Measurements from ENCODE around the gene MED13L.

The MED13L gene

GRCh38 chr12:116194935-116195431 is 82.5 kb downstream of the MED13L start:
- DNase-seq: no peak
- intact Hi-C loops (cut with DNase I): no loop called here

- DNase-seq: no peak
- intact Hi-C loops (cut with DNase I): no loop called here
These were observed 87.8 kb downstream of the MED13L start for GRCh38 chr12:116189692-116190091.

DNA sequence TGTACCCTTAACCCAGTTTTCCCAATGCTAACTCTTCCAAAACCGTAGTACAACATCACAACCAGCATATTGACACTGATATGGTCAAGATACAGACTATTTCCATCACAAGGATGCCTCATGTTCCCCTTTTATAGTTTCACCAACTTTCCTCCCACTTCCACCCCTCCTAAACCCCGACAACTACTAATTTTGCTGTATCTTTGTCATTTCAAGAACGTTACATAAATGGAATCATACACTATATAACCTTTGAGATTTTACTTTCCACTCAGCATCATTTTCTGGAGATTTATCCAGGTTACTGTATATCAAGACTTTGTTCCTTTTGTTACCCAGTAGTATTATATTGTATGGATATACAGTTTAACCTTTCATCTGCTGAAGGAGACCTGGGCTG is 88.9 kb downstream of the MED13L start:
- intact Hi-C loops (cut with DNase I): no loop called here
- DNase-seq: no peak

- intact Hi-C loops (cut with DNase I): no loop called here
- DNase-seq: no peak
These were observed 90.4 kb downstream of the MED13L start for GRCh38 chr12:116187151-116187511.

GRCh38 chr12:116186482-116187150 is 90.9 kb downstream of the MED13L start:
- intact Hi-C loops (cut with DNase I): no loop called here
- DNase-seq: no peak

DNA sequence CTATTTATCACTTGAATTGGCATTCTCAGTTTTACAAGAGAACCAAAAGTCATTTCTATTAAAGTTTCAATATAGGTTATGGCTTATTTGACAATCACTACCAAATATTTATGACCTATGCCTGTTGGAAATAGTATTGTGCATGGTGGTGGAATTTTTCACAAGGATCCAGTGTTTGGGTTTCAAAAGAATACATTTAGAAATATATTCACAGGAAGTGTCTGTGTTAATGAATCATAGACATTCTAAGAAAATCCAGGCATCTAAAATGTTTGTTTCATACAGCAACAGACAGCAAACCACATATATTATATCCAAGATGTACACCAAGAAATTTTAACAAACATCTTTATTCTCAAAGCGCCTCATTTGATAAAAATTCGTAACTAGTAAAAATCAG is 92.7 kb downstream of the MED13L start:
- no peak for DNase-seq
- intact Hi-C loops (cut with DNase I): no loop called here

GRCh38 chr12:116183741-116184141 is 93.8 kb downstream of the MED13L start:
- no peak for DNase-seq
- intact Hi-C loops (cut with DNase I): no loop called here

DNA sequence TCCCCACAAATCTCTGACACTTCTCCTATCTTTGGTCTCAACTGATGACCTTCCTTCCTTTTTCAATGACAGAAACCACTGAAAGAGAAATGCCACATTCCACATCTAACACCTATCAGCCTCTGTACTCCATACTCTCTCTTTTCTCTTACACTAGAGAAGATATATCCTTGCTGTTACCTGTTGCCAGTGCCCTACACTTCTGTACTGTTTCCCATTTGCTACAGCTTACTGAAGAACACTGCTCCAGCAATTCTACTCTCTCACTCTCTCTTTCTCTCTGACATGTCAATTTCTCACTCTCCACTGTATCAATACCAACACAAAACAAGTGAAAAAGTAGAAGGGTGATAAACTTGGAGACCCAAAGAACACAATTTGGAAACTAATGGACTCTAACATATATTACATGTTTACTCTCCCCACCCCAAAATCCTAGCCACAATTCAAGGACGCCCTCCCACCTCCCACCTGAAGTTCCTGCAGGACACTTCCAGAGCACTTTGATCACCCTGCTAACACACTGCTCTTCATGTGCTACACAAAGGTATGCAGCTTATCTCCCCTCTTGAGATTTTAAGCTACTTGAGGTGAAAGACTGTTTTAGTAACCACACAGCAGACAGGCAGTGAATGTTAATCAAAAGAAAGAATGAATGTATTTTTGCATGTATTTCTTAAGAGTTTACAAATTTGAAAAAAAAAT is 95.0 kb downstream of the MED13L start:
- intact Hi-C loops (cut with DNase I): no loop called here
- DNase-seq: no peak

DNA sequence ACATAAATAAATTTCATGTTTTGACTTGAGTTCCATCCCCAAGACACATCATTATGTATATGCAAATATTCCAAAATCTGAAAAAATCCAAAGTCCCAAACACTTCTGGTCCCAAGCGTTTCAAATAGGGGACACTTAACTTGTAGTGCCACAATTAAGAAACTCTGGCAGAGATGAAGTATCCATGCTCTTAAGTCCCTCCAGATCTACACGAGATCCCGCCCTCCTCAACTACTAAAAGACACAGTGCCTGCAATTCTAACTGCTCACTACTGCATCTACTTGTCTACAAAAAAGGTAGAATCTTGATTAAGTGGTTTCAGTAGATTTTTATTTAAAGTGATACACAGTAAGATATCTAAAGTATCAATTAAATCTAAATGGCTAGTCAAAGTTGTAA is 97.0 kb downstream of the MED13L start:
- DNase-seq: no peak
- intact Hi-C loops (cut with DNase I): no loop called here

GRCh38 chr12:116179384-116179783 is 98.1 kb downstream of the MED13L start:
- DNase-seq: no peak
- intact Hi-C loops (cut with DNase I): no loop called here

GRCh38 chr12:116177017-116177416 is 100.5 kb downstream of the MED13L start:
- no peak for DNase-seq
- intact Hi-C loops (cut with DNase I): no loop called here

DNA sequence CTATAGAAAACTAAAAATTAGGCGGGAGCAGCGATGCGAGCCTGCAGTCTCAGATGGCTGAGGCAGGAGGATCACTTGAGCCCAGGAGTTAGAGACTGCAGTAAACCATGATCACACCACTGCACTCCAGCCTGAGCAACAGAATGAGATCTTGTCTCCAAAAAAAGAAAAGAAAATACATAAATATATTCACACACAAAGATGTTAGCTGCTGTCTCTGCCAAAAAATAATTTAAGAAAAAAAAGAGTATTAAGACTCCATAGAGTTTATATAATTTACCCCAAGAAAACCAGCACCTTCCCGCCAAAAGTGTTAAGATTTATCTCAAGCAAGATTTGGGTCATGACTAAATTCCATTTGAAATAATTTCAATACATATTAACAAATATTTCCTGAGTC is 102.6 kb downstream of the MED13L start:
- intact Hi-C loops (cut with DNase I): no loop called here
- no peak for DNase-seq

- DNase-seq: no peak
- intact Hi-C loops (cut with DNase I): no loop called here
These were observed 103.5 kb downstream of the MED13L start for GRCh38 chr12:116174006-116174405.

- no peak for DNase-seq
- intact Hi-C loops (cut with DNase I): no loop called here
These were observed 105.2 kb downstream of the MED13L start for GRCh38 chr12:116172224-116172849.

- intact Hi-C loops (cut with DNase I): no loop called here
- no peak for DNase-seq
These were observed 105.9 kb downstream of the MED13L start for GRCh38 chr12:116171549-116171948.

- no peak for DNase-seq
- intact Hi-C loops (cut with DNase I): no loop called here
These were observed 108.4 kb downstream of the MED13L start for GRCh38 chr12:116169071-116169470.

DNA sequence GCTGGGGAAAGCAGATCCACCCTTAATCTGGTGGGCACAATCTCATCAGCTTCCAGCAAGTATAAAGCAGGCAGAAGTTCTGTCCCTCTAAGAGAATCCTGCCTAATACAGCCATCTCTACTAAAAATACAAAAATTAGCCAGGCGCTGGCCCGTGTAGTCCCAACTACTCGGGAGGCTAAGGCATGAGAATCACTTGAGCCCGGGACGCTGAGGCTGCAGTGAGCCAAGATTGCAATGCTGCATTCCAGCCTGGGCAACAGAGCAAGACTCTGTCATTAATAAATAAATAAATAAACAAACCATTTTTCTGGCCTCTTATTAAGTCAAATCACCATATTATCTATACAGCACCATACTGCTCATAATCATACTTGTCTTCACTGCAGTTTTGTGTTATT is 111.2 kb downstream of the MED13L start:
- no peak for DNase-seq
- intact Hi-C loops (cut with DNase I): no loop called here

GRCh38 chr12:116165036-116165425 is 112.5 kb downstream of the MED13L start:
- intact Hi-C loops (cut with DNase I): no loop called here
- DNase-seq: no peak

DNA sequence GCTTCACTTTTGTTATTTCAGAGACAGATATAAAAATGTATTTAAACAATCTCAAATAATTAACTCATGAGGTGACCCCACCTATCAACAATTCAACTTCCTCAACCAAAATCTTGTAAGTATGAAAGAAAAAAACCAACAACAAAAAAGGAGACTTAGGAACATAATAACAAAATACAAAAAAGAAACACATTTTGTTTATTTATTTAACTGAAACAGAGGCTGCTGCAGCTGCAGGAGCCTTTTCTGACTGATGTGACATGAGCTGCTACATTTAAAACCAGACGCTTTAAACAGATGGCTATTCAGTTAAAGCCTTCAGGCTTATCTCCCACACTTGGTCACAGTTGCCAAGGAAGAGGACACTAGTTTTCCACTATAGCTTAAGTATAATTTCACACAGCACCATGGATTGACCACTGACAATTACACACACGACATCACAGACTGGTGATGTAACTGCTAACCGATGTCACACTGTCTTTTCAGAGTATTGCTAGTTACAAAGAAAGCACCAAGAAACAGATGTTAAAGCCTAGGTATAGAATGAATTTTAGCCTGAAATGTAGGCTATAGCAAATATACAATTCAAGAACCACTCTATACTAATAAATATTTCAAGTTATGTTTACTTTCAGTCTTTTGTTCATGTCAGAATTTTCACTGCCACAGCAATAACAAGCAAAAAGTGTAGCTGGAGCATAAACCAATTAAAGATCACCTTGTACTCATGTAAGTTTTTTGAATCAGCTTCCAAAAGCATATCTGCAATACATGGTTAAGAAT is 113.0 kb downstream of the MED13L start:
- no peak for DNase-seq
- intact Hi-C loops (cut with DNase I): no loop called here

DNA sequence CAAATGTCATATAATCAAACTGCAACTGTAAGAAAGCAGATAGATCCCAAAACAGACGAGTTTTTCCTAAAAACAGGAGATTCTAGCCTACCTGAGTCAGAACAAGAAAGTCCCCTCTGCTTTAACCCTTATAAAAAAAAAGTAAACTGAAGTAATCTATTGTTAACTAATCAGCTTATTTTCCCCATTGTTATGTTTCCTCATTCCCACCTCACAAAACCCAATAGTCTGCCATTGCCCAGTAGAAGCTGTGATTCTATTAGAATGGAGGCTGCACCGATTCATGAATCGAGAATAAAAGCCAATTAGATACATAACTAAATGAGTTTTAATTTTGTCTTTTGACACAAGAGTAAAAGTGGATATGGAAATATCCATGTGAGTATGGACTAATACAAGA is 115.4 kb downstream of the MED13L start:
- DNase-seq: no peak
- intact Hi-C loops (cut with DNase I): no loop called here

DNA sequence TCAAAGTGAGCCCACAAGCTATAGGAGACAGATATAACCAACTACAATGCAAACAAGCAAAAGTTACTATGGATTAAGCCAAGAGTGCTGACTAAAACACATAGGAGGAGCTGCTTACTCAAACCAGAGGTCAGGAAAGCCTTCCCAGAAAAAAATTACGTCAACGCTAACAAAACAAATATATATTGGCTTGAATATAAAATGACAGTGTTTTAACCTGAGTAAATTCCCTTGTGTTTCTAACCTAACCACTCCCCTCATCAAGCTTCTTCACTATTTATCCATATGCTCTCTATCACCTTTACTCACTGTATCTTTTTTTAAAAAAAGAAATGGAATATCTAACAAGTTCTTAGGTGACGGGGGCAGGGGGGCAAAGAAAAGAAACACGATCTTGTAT is 115.9 kb downstream of the MED13L start:
- intact Hi-C loops (cut with DNase I): no loop called here
- no peak for DNase-seq
